H9 (cell line): ENCODE measurements around the gene RCAN2. TPM values are rescaled to one million over a fixed set of nuclear protein-coding genes. Genes with fewer than 3 reads are reported as not detected.

Source experiments
- DNase-seq: peaks from one replicate; pipeline ENCODE4 v3.0.0-alpha.2; 2017
- H2AFZ ChIP-seq: one replicate; pipeline ENCODE4 v1.6.1; 2013; ENCODE audit warnings: mild to moderate bottlenecking, low read length, control low read depth, moderate library complexity
- H2AK5ac ChIP-seq: 2 replicates; pipeline ENCODE4 v1.6.1; 2013; ENCODE audit warnings: low read length, control low read depth, mixed read lengths; ENCODE audit not compliant: insufficient read length
- H2BK120ac ChIP-seq: one replicate; pipeline ENCODE4 v1.6.1; 2013; ENCODE audit warnings: low read depth, mild to moderate bottlenecking, low read length, control low read depth, inconsistent platforms; ENCODE audit not compliant: poor library complexity, severe bottlenecking
- H2BK12ac ChIP-seq: 2 replicates; pipeline ENCODE4 v1.6.1; 2013; ENCODE audit warnings: low read length, control low read depth, mixed read lengths, low read depth; ENCODE audit not compliant: insufficient read length
- H2BK15ac ChIP-seq: 2 replicates; pipeline ENCODE4 v1.6.1; 2013; ENCODE audit warnings: low read depth, low read length, control low read depth
- H2BK20ac ChIP-seq: one replicate; pipeline ENCODE4 v1.6.1; 2013; ENCODE audit warnings: low read depth, mild to moderate bottlenecking, low read length, control low read depth, inconsistent platforms; ENCODE audit not compliant: poor library complexity, severe bottlenecking
- H2BK5ac ChIP-seq: 2 replicates; pipeline ENCODE4 v1.6.1; 2013; ENCODE audit warnings: low read length, control low read depth, mixed read lengths; ENCODE audit not compliant: insufficient read length
- H3K14ac ChIP-seq: 2 replicates; pipeline ENCODE4 v1.6.1; 2013; ENCODE audit warnings: low read length, control low read depth; ENCODE audit not compliant: insufficient read depth
- H3K18ac ChIP-seq: 2 replicates; pipeline ENCODE4 v1.6.1; 2013; ENCODE audit warnings: low read depth, mild to moderate bottlenecking, mixed read lengths, low read length, control low read depth; ENCODE audit not compliant: insufficient read length
- H3K23ac ChIP-seq: 2 replicates; pipeline ENCODE4 v1.6.1; 2013; ENCODE audit warnings: low read length, control low read depth, mixed read lengths, low read depth; ENCODE audit not compliant: insufficient read length
- H3K23me2 ChIP-seq: 2 replicates; pipeline ENCODE4 v1.6.1; 2013; ENCODE audit warnings: low read depth, mild to moderate bottlenecking, mixed read lengths, low read length, control low read depth; ENCODE audit not compliant: insufficient read length, poor library complexity, severe bottlenecking
- H3K27ac ChIP-seq: 2 replicates; pipeline ENCODE4 v1.5.1; 2013; ENCODE audit warnings: low read length, control low read depth, mixed read lengths, low read depth; ENCODE audit not compliant: insufficient read length
- H3K27me3 ChIP-seq: 2 replicates; pipeline ENCODE4 v1.6.1; 2013; ENCODE audit warnings: low read length, control low read depth, inconsistent platforms; ENCODE audit not compliant: insufficient read depth
- H3K4ac ChIP-seq: 2 replicates; pipeline ENCODE4 v1.6.1; 2013; ENCODE audit warnings: low read depth, mild to moderate bottlenecking, control low read depth, inconsistent platforms, low read length, moderate library complexity
- H3K4me1 ChIP-seq: 2 replicates; pipeline ENCODE4 v1.6.1; 2013; ENCODE audit warnings: low read length, control low read depth, inconsistent platforms; ENCODE audit not compliant: insufficient read depth
- H3K4me2 ChIP-seq: 2 replicates; pipeline ENCODE4 v1.6.1; 2013; ENCODE audit warnings: low read length, control low read depth, mixed read lengths; ENCODE audit not compliant: insufficient read length, insufficient read depth
- H3K56ac ChIP-seq: 2 replicates; pipeline ENCODE4 v1.6.1; 2013; ENCODE audit warnings: low read depth, mild to moderate bottlenecking, mixed read lengths, low read length, control low read depth; ENCODE audit not compliant: insufficient read length
- H3K79me1 ChIP-seq: 2 replicates; pipeline ENCODE4 v1.6.1; 2013; ENCODE audit warnings: low read depth, mild to moderate bottlenecking, moderate library complexity, low read length, control low read depth, inconsistent platforms; ENCODE audit not compliant: insufficient read depth, poor library complexity, severe bottlenecking
- H3K79me2 ChIP-seq: 2 replicates; pipeline ENCODE4 v1.6.1; 2013; ENCODE audit warnings: low read length, control low read depth, inconsistent platforms; ENCODE audit not compliant: insufficient read depth
- H3K9ac ChIP-seq: 2 replicates; pipeline ENCODE4 v1.6.1; 2013; ENCODE audit warnings: low read length, control low read depth, mixed read lengths; ENCODE audit not compliant: insufficient read length; ENCODE audit errors: extremely low read depth
- H3K9me3 ChIP-seq: one replicate; pipeline ENCODE4 v1.6.1; 2013; ENCODE audit warnings: low read depth, low read length, inconsistent platforms; ENCODE audit not compliant: control insufficient read depth
- H3T11ph ChIP-seq: one replicate; pipeline ENCODE4 v1.6.1; 2013; ENCODE audit warnings: mild to moderate bottlenecking, low read length, control low read depth, inconsistent platforms
- H4K20me1 ChIP-seq: one replicate; pipeline ENCODE4 v1.6.1; 2013; ENCODE audit not compliant: control insufficient read depth, insufficient read length, insufficient read depth
- H4K5ac ChIP-seq: 2 replicates; pipeline ENCODE4 v1.6.1; 2013; ENCODE audit warnings: low read depth, mild to moderate bottlenecking, mixed read lengths, low read length, control low read depth; ENCODE audit not compliant: insufficient read length
- H4K8ac ChIP-seq: replicated peaks from 2 replicates; pipeline ENCODE4 v1.6.1; 2013; ENCODE audit warnings: low read length, control low read depth, mixed read lengths, low read depth; ENCODE audit not compliant: insufficient read length
- H4K91ac ChIP-seq: 2 replicates; pipeline ENCODE4 v1.6.1; 2013; ENCODE audit warnings: low read depth, mild to moderate bottlenecking, moderate library complexity, mixed read lengths, low read length, control low read depth; ENCODE audit not compliant: insufficient read length
- H3K27ac Mint-ChIP-seq, 3 experiments: 2 replicates in 2 of 3; 3 replicates in 1 of 3; pipeline ENCODE4 v1.8.0; 2020 to 2021; ENCODE audit warnings: mixed read lengths in 3 of 3, mild to moderate bottlenecking in 1 of 3, moderate library complexity in 1 of 3
- H3K27me3 Mint-ChIP-seq: 2 replicates; pipeline ENCODE4 v1.8.0; 2021; ENCODE audit warnings: low read depth, mild to moderate bottlenecking, moderate library complexity, mixed read lengths
- H3K36me3 Mint-ChIP-seq, 3 experiments: 2 replicates in 2 of 3; 3 replicates in 1 of 3; pipeline ENCODE4 v1.8.0; 2020 to 2021; ENCODE audit warnings: low read depth in 3 of 3, mixed read lengths in 3 of 3; ENCODE audit not compliant: insufficient read depth in 1 of 3
- H3K4me1 Mint-ChIP-seq, 2 experiments: 2 replicates each; pipeline ENCODE4 v1.8.0; 2020; ENCODE audit warnings: mixed read lengths in 2 of 2
- H3K4me3 Mint-ChIP-seq, 2 experiments: 2 replicates in 1 of 2; 3 replicates in 1 of 2; pipeline ENCODE4 v1.8.0; 2020 to 2021; ENCODE audit warnings: mild to moderate bottlenecking in 2 of 2, mixed read lengths in 2 of 2, moderate library complexity in 1 of 2
- H3K9me3 Mint-ChIP-seq, 2 experiments: 2 replicates in 1 of 2; 3 replicates in 1 of 2; pipeline ENCODE4 v1.8.0; 2020; ENCODE audit warnings: mild to moderate bottlenecking in 2 of 2, mixed read lengths in 2 of 2, moderate library complexity in 1 of 2
- WGBS: extraction: QIAGEN DNeasy Blood & Tissue Kit; methylation state at CpG from one replicate; pipeline ENCODE4 v1.1.7; 2013; ENCODE audit warnings: missing lambda C conversion rate, low lambda C conversion rate, mixed read lengths; ENCODE audit not compliant: insufficient read length; ENCODE audit errors: extremely low coverage; 5-methylcytosine and 5-hydroxymethylcytosine counted together
- total RNA-seq: library from RNA; stranded (reverse); gene quantifications from 2 replicates; pipeline ENCODE4 v1.2.1, GENCODE V29; 2021
- TF ChIP-seq, protein P1 (sequence below): fragments of 200-600 bp; sonication (generic); conservative IDR thresholded peaks from 3 replicates; pipeline ENCODE4 v1.8.0; 2021; ENCODE audit warnings: antibody characterized with exemption, mild to moderate bottlenecking

The RCAN2 gene
- total RNA-seq, 1 experiment from 2014 or later: 3.0 TPM

DNA sequence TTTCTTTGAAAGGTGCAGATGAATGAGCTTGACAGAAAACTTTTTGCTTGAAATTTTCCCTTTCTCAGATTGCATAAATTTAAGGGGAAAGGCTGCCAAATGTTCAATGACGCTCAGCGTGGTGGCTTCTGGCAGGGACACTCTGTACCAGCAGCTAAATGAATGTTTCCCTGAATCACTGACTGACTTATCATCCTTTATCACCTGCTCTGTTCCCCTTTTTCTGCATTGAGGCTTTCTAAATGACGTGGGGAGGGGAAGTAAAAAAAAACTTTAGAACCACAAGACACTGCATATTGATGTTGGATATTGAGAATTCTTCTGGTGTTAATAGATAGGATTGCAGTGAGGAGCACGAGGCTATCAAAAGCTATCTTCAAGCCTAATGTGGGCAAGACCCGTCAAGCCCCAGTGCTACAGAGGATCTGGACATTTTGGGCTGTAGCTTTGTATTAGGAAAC is 273.5 kb downstream of the RCAN2 start:
- peaks cover 4 to 10% of the 10 kb centered on the region in 2 experiments for H3K4me1 Mint-ChIP-seq
- Histone ChIP-seq H3K18ac (no peak overlapping the region), H3K14ac (no peak overlapping the region), H3K4ac (no peak overlapping the region), H3K23me2 (no peaks in the 10 kb centered on the region), H3K9me3 (no peaks in the 10 kb centered on the region), H3K23ac (no peak overlapping the region), H3K27me3 (no peaks in the 10 kb centered on the region), H4K91ac (no peak overlapping the region), H3K27ac (no peak overlapping the region), H2BK15ac (no peak overlapping the region), H2BK120ac (no peak overlapping the region), H4K8ac (no peak overlapping the region), H4K20me1 (no peaks in the 10 kb centered on the region), H3K79me1 (no peaks in the 10 kb centered on the region), H3K4me2 (no peak overlapping the region), H2AFZ (no peak overlapping the region), H3K9ac (no peak overlapping the region), H2BK20ac (no peak overlapping the region), H3K4me1 (no peaks in the 10 kb centered on the region), H3K79me2 (no peaks in the 10 kb centered on the region), H3K56ac (no peak overlapping the region), H3T11ph (no peak overlapping the region), H4K5ac (no peak overlapping the region), H2BK5ac (no peak overlapping the region), H2BK12ac (no peak overlapping the region), H2AK5ac (no peak overlapping the region)
- DNase-seq: no peak
- H3K27me3 Mint-ChIP-seq: peaks cover 39% of the 10 kb centered on the region
- TF ChIP-seq, protein P1, sequence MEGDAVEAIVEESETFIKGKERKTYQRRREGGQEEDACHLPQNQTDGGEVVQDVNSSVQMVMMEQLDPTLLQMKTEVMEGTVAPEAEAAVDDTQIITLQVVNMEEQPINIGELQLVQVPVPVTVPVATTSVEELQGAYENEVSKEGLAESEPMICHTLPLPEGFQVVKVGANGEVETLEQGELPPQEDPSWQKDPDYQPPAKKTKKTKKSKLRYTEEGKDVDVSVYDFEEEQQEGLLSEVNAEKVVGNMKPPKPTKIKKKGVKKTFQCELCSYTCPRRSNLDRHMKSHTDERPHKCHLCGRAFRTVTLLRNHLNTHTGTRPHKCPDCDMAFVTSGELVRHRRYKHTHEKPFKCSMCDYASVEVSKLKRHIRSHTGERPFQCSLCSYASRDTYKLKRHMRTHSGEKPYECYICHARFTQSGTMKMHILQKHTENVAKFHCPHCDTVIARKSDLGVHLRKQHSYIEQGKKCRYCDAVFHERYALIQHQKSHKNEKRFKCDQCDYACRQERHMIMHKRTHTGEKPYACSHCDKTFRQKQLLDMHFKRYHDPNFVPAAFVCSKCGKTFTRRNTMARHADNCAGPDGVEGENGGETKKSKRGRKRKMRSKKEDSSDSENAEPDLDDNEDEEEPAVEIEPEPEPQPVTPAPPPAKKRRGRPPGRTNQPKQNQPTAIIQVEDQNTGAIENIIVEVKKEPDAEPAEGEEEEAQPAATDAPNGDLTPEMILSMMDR: no peak
- H3K27ac Mint-ChIP-seq: no peak overlapping the region
- no CpG with 5 or more reads among the region's 5 CpGs for WGBS
- H3K9me3 Mint-ChIP-seq: no peaks in the 10 kb centered on the region
- H3K4me3 Mint-ChIP-seq: no peak overlapping the region
- H3K36me3 Mint-ChIP-seq: no peaks in the 10 kb centered on the region
